Upper lobe of left lung (tissue), 6 donors: ENCODE measurements around the gene KLHL24. TPM values are rescaled to one million over a fixed set of nuclear protein-coding genes. Genes with fewer than 3 reads are reported as not detected.
"Not testable (repeated sequence)": the region's sequence is repeated elsewhere in the genome, so short reads cannot be mapped to it uniquely, and the experiment has no call there.

Source experiments
- ATAC-seq, 2 donors: fragments of 200-7000 bp; cut with Tn5 transposase; one replicate each; pipeline ENCODE4 v1.9.1; 2022; ENCODE audit warnings: mild to moderate bottlenecking in 2 of 2, moderate library complexity in 2 of 2; ENCODE audit not compliant: low FRiP score in 2 of 2
- DNase-seq, 2 donors: peaks; one replicate each; pipeline ENCODE4 v3.0.0-alpha.2; 2019 to 2020
- H3K27ac ChIP-seq, 4 donors: fragments of 200-600 bp; sonication (generic); one replicate each; pipeline ENCODE4 v1.5.1; 2016 to 2019
- H3K27me3 ChIP-seq, 4 donors: fragments of 200-600 bp; sonication (generic); one replicate each; pipeline ENCODE4 v1.5.1; 2017 to 2019
- H3K36me3 ChIP-seq, 4 donors: fragments of 200-600 bp; sonication (generic); one replicate each; pipeline ENCODE4 v1.5.1; 2016 to 2019
- H3K4me1 ChIP-seq, 4 donors: fragments of 200-600 bp; sonication (generic); one replicate each; pipeline ENCODE4 v1.5.1; 2018 to 2019
- H3K4me3 ChIP-seq, 4 donors: fragments of 200-600 bp; sonication (generic); one replicate each; pipeline ENCODE4 v1.5.1; 2017 to 2019; ENCODE audit warnings: mild to moderate bottlenecking in 2 of 4, moderate library complexity in 1 of 4
- H3K9me3 ChIP-seq, 4 donors: fragments of 200-600 bp; sonication (generic); one replicate each; pipeline ENCODE4 v1.5.1; 2018 to 2019
- EP300 ChIP-seq, 4 donors: sonication (generic); formaldehyde crosslinking; IDR thresholded peaks; one replicate each; pipeline ENCODE4 v1.5.1; 2017; ENCODE audit warnings: antibody characterized with exemption in 4 of 4, control low read depth in 2 of 4
- POLR2A ChIP-seq, 4 donors: fragments of 450-650 bp; IDR thresholded peaks; one replicate each; pipeline ENCODE4 v1.5.1; 2016 to 2017; ENCODE audit warnings: antibody characterized with exemption in 4 of 4, mild to moderate bottlenecking in 2 of 4
- POLR2AphosphoS5 ChIP-seq, 2 donors: sonication (generic); formaldehyde crosslinking; IDR thresholded peaks; one replicate each; pipeline ENCODE4 v1.5.1; 2017; ENCODE audit warnings: antibody characterized with exemption in 2 of 2
- WGBS, 2 donors: methylation state at CpG; one replicate each; pipeline ENCODE4 v1.1.5; 2017 to 2018; 5-methylcytosine and 5-hydroxymethylcytosine counted together
- total RNA-seq, 6 donors: library from RNA; depleted of rRNA in 4 of 6; stranded (reverse); fragments of >200 nt in 4 of 6; gene quantifications; one replicate each; pipeline versions ENCODE4 v1.1.0 to v1.2.1, GENCODE V29; 2016 to 2021
- TF ChIP-seq, protein P1 (sequence below), 6 experiments: fragments of 450-650 bp in 4 of 6; fragments of 200-600 bp in 2 of 6; sonication (generic) in 2 of 6; IDR thresholded peaks; one replicate each; pipeline ENCODE4 v1.5.1; 2016 to 2019; ENCODE audit warnings: antibody characterized with exemption in 6 of 6
- donor health status: DM: no; HTN: no; CAD: no; lungs with moderate emphysema.
- donor health status: DM: no; HTN: yes; CAD: no; lungs with severe emphysema.

Gene KLHL24
- total RNA-seq, 6 donors from 2014 or later: 63.5 to 181 (median 104) TPM

DNA sequence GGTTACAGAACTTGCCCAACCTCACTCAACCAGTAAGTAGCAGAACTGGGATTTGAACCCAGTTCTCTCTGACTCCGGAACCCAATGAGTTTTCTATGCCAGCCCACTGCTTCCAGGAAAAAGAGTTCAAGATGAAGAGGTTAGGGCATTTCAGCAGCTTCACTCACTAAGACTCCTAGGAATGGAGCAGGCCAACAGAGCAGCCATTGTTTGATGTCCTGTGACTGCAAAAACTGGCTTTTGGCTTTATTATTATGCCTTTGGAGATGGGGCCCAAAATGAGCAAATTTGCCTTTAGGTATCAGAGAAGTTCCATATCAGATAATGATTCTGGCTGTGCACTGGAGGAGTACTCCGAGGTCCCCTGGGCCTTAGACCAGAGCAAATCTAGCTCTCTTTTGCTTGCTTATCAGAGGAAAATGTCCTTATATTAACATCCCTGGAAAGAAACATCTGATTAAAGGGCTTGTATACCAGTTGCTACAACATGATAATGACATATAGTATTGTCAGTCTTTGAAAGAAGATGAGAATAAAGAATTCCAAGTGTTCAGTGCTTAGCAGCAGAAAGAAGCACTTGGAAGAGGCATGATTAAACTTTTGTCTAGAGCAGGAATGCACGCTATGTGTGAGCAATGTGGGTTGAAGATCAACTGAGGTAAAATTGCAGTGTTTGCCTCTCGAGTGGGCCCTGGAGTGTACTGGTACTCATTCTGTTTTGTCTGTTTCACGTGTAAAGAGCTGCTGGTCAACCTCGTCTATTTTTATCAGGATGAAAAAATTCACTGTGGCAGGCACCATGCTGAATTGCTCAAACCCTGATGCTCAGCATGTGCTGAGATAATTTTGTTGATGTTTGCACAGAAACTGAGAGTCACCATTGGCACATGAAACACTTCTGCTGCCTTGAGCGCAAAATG, 21.8 kb upstream of the KLHL24 start:
- ATAC-seq (peak; percentile 17 to 53), DNase-seq (no peak)
- Histone ChIP-seq H3K4me1 (no peaks in the 10 kb centered on the region), H3K4me3 (no peak overlapping the region), H3K27me3 (no peaks in the 10 kb centered on the region), H3K36me3 (no peaks in the 10 kb centered on the region), H3K27ac (peak overlapping the region in 1 of 4 donors; percentile 32), H3K9me3 (no peaks in the 10 kb centered on the region)
- WGBS, 2 donors: 69 to 70% methylated on average over 7 of the region's 7 CpGs
- TF ChIP-seq POLR2AphosphoS5 (IDR thresholded peaks at IDR 0.05) (no peak), EP300 (IDR thresholded peaks at IDR 0.05) (peak in 1 of 4 donors; percentile 29)

DNA sequence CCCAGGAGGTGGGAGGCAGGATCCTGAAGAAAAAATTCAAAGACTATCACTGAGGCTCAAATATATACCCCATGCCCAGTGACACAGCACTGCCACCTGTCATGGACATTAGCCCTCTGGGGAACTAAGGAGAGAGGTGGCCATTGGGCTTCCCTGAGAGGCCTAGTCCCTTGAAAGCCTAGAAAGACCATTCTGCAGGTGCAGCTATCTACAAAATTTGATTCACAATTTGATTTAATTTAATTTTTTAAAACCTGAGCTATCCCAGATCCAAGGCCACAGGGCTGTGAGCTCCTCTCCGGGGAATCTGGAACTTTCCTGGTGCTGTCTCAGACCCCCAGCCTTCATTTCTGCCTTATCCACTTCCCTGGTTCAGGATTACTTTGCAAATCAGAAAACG, 16.9 kb upstream of the KLHL24 start:
- H3K9me3 ChIP-seq: no peaks in the 10 kb centered on the region
- no peak for TF ChIP-seq EP300 (IDR thresholded peaks at IDR 0.05)
- H3K4me3 ChIP-seq: no peak overlapping the region
- no peaks in the 10 kb centered on the region for H3K4me1 ChIP-seq
- 91 to 98% methylated on average over 2 of the region's 2 CpGs for WGBS, 2 donors
- DNase-seq: no peak
- H3K27me3 ChIP-seq: no peaks in the 10 kb centered on the region
- H3K36me3 ChIP-seq: no peaks in the 10 kb centered on the region
- H3K27ac ChIP-seq: no peak overlapping the region
- ATAC-seq: no peak

DNA sequence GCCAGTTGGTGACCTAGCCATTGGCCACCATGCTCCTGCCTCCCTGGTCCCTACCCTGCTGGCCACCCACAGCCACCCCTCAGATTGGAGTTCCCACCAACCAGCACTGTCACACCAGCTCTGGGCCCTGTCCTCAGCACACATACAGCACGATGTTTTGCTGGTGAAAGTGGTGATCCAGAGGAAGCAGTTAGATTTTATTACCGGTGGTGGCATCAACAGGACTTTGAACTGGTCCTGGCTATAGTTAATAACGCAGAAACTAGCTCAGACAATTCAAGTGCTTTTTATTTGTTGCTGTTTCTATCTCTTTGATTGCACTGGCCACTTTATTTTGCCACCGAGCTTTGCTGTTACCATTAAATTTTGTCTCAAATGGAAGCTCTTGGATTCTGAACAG, 16.4 kb upstream of the KLHL24 start:
- H3K4me3 ChIP-seq: no peak overlapping the region
- H3K27me3 ChIP-seq: no peaks in the 10 kb centered on the region
- DNase-seq: no peak
- peak in 1 of 2 donors; percentile 46 for ATAC-seq
- no peak overlapping the region for H3K27ac ChIP-seq
- H3K36me3 ChIP-seq: no peaks in the 10 kb centered on the region
- no peaks in the 10 kb centered on the region for H3K9me3 ChIP-seq
- WGBS, 2 donors: 93 to 99% methylated on average over 4 of the region's 4 CpGs
- TF ChIP-seq, protein P1, sequence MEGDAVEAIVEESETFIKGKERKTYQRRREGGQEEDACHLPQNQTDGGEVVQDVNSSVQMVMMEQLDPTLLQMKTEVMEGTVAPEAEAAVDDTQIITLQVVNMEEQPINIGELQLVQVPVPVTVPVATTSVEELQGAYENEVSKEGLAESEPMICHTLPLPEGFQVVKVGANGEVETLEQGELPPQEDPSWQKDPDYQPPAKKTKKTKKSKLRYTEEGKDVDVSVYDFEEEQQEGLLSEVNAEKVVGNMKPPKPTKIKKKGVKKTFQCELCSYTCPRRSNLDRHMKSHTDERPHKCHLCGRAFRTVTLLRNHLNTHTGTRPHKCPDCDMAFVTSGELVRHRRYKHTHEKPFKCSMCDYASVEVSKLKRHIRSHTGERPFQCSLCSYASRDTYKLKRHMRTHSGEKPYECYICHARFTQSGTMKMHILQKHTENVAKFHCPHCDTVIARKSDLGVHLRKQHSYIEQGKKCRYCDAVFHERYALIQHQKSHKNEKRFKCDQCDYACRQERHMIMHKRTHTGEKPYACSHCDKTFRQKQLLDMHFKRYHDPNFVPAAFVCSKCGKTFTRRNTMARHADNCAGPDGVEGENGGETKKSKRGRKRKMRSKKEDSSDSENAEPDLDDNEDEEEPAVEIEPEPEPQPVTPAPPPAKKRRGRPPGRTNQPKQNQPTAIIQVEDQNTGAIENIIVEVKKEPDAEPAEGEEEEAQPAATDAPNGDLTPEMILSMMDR (IDR thresholded peaks at IDR 0.05): no peak
- TF ChIP-seq EP300 (IDR thresholded peaks at IDR 0.05): no peak
- H3K4me1 ChIP-seq: no peaks in the 10 kb centered on the region

DNA sequence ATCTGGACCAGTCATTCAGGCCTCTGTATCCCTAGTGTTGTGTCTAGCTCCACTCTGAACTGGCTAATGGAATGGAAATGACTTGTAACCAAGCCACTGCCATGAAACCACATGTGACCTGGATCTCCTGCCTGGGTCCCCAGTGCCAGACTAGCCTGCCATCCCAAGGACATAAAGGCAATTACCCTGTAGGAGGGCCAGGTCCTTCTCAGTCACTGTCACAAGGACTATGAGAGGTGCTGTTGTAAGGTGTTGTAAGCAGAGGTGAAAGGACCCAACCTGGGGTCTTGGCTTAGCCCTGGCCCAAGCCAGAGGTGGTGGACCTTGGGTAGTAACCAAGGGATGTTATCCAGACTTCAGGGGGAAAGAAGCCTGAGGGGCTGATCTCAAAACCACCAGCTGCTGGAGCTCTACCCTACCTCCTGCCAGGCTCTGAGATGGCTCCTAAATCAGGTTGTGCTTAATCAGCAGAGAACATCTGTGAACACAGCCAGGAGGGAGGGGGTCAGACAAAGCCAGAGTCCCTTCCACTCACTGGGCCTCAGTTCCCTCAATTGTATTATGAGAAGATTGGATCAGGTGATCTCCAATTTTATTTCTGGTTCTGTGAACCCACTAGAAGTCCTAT, 15.7 kb upstream of the KLHL24 start:
- H3K27ac ChIP-seq: no peak overlapping the region
- ATAC-seq: no peak

DNA sequence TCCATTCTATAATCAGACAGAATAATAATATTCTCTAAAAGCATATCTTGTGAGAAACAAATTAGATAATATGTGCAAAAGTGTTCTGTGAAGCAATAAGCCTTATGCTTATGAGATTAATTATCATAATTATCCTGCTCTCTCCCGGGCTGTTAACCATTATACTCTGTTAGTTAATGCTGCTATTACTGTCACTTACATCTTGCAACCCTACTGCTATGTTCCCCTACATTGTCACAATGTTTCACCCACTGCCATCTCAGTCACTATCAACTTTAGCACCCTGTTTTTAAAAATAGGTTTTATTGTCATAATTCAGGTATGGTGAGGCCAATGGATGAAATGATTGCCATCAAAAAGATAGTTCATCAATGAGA, 15.2 kb upstream of the KLHL24 start:
- whole genome bisulfite sequencing, 2 donors: 91 to 94% methylated on average over 1 of the region's 1 CpG
- no peaks in the 10 kb centered on the region for H3K4me1 ChIP-seq
- no peaks in the 10 kb centered on the region for H3K36me3 ChIP-seq
- H3K27me3 ChIP-seq: no peaks in the 10 kb centered on the region
- H3K27ac ChIP-seq: no peak overlapping the region
- TF ChIP-seq POLR2AphosphoS5 (IDR thresholded peaks at IDR 0.05): no peak
- TF ChIP-seq, protein P1 (IDR thresholded peaks at IDR 0.05): no peak
- TF ChIP-seq EP300 (IDR thresholded peaks at IDR 0.05): no peak
- TF ChIP-seq POLR2A (IDR thresholded peaks at IDR 0.05): no peak
- no peaks in the 10 kb centered on the region for H3K9me3 ChIP-seq
- ATAC-seq (no peak), DNase-seq (no peak)
- H3K4me3 ChIP-seq: no peak overlapping the region

More for the DNA sequence above, 15.7 kb upstream of the KLHL24 start:
- TF ChIP-seq POLR2A (IDR thresholded peaks at IDR 0.05) (no peak), EP300 (IDR thresholded peaks at IDR 0.05) (no peak), POLR2AphosphoS5 (IDR thresholded peaks at IDR 0.05) (no peak)
- TF ChIP-seq, protein P1 (IDR thresholded peaks at IDR 0.05): no peak
- H3K27me3 ChIP-seq: no peaks in the 10 kb centered on the region
- H3K4me1 ChIP-seq: no peaks in the 10 kb centered on the region
- no peaks in the 10 kb centered on the region for H3K9me3 ChIP-seq
- no peak for DNase-seq
- no peak overlapping the region for H3K4me3 ChIP-seq
- no peaks in the 10 kb centered on the region for H3K36me3 ChIP-seq

DNA sequence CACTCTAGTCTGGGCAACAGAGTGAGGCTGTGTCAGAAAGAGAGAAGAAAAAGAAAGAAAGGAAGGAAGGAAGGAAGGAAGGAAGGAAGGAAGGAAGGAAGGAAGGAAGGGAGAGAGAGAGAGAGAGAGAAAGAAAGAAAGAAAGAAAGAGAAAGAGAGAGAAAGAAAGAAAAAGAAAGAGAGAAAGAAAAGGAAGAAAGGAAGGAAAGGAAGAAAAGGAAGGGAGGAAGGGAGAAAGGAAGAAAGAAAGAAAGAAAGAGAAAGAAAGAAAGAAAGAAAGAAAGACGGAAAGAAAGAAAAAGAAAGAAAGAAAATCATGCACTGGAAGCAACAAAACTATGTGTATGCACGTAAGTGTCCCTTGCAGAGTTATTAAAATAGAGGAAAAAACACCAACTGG, 12.9 kb upstream of the KLHL24 start:
- not testable (repeated sequence) for H3K9me3 ChIP-seq

More for the DNA sequence above, 12.9 kb upstream of the KLHL24 start:
- H3K27ac ChIP-seq, H3K36me3 ChIP-seq, H3K27me3 ChIP-seq, DNase-seq, H3K4me3 ChIP-seq, H3K4me1 ChIP-seq, ATAC-seq: not testable (repeated sequence)
- WGBS, 2 donors: 91 to 93% methylated on average over 2 of the region's 2 CpGs
